Endothelial cell (in vitro differentiated cells): ENCODE results near the gene CAMK1D. TPM values are rescaled to one million over a fixed set of nuclear protein-coding genes. Genes with fewer than 3 reads are reported as not detected.

ENCODE experiments used
- DNase-seq: peaks from one replicate; pipeline ENCODE4 v3.0.0; 2021; ENCODE audit warnings: low spot score
- H3K27ac Mint-ChIP-seq: one replicate; pipeline ENCODE4 v1.8.0; 2021; ENCODE audit warnings: mixed read lengths, inconsistent platforms; ENCODE audit not compliant: unreplicated experiment
- H3K27me3 Mint-ChIP-seq: one replicate; pipeline ENCODE4 v1.8.0; 2021; ENCODE audit warnings: mild to moderate bottlenecking, moderate library complexity, mixed read lengths, inconsistent platforms; ENCODE audit not compliant: unreplicated experiment
- H3K36me3 Mint-ChIP-seq: one replicate; pipeline ENCODE4 v1.8.0; 2021; ENCODE audit warnings: mild to moderate bottlenecking, low read depth, mixed read lengths, inconsistent platforms; ENCODE audit not compliant: unreplicated experiment
- H3K4me1 Mint-ChIP-seq: one replicate; pipeline ENCODE4 v1.8.0; 2021; ENCODE audit warnings: mild to moderate bottlenecking, mixed read lengths, inconsistent platforms; ENCODE audit not compliant: unreplicated experiment
- H3K4me3 Mint-ChIP-seq: one replicate; pipeline ENCODE4 v1.8.0; 2021; ENCODE audit warnings: mild to moderate bottlenecking, mixed read lengths, inconsistent platforms; ENCODE audit not compliant: unreplicated experiment
- H3K9me3 Mint-ChIP-seq: one replicate; pipeline ENCODE4 v1.8.0; 2021; ENCODE audit warnings: mixed read lengths, inconsistent platforms; ENCODE audit not compliant: unreplicated experiment
- CTCF ChIP-seq: fragments of 200-600 bp; sonication (generic); IDR thresholded peaks from one replicate; pipeline ENCODE4 v1.5.0; 2021; ENCODE audit warnings: antibody characterized with exemption; ENCODE audit not compliant: unreplicated experiment
- total RNA-seq: library from RNA; stranded (reverse); fragmentation: NEBNext Ultra II Directional; extraction: Animal tissue kit (Norgen Biotek cat#: 25700); gene quantifications from one replicate; pipeline ENCODE4 v1.2.1, GENCODE V29; 2021; ENCODE audit not compliant: unreplicated experiment

The CAMK1D gene
- total RNA-seq, 1 donor from 2014 or later = 4.1 TPM

- TF ChIP-seq CTCF = no peak
- peaks cover 6% of the 10 kb centered on the region for H3K27me3 Mint-ChIP-seq
- no peaks in the 10 kb centered on the region for H3K9me3 Mint-ChIP-seq
- peaks cover 18% of the 10 kb centered on the region for H3K4me1 Mint-ChIP-seq
- H3K27ac Mint-ChIP-seq = no peak overlapping the region
- H3K4me3 Mint-ChIP-seq = no peak overlapping the region
- H3K36me3 Mint-ChIP-seq = no peaks in the 10 kb centered on the region
- DNase-seq = no peak
Observed at GRCh38 chr10:12822126-12822892, 473.0 kb downstream of the CAMK1D start.

- peaks cover 18% of the 10 kb centered on the region for H3K4me1 Mint-ChIP-seq
- no peak for DNase-seq
- H3K27ac Mint-ChIP-seq = no peak overlapping the region
- H3K36me3 Mint-ChIP-seq = no peaks in the 10 kb centered on the region
- no peak overlapping the region for H3K4me3 Mint-ChIP-seq
- no peaks in the 10 kb centered on the region for H3K9me3 Mint-ChIP-seq
- TF ChIP-seq CTCF = no peak
- H3K27me3 Mint-ChIP-seq = peaks cover 6% of the 10 kb centered on the region
Observed at GRCh38 chr10:12822893-12823170, 473.5 kb downstream of the CAMK1D start.

GRCh38 chr10:12823328-12823727 is 474.0 kb downstream of the CAMK1D start:
- Mint-ChIP-seq H3K4me1 (peaks cover 18% of the 10 kb centered on the region), H3K27ac (no peak overlapping the region), H3K27me3 (peaks cover 4% of the 10 kb centered on the region), H3K4me3 (no peak overlapping the region), H3K36me3 (no peaks in the 10 kb centered on the region), H3K9me3 (no peaks in the 10 kb centered on the region)
- no peak for DNase-seq
- no peak for TF ChIP-seq CTCF

- no peaks in the 10 kb centered on the region for H3K36me3 Mint-ChIP-seq
- peaks cover 9% of the 10 kb centered on the region for H3K4me1 Mint-ChIP-seq
- peaks cover 4% of the 10 kb centered on the region for H3K27me3 Mint-ChIP-seq
- H3K4me3 Mint-ChIP-seq = no peak overlapping the region
- no peaks in the 10 kb centered on the region for H3K9me3 Mint-ChIP-seq
- H3K27ac Mint-ChIP-seq = no peak overlapping the region
- no peak for TF ChIP-seq CTCF
- no peak for DNase-seq
Observed at GRCh38 chr10:12825260-12825849, 476.0 kb downstream of the CAMK1D start.

DNA sequence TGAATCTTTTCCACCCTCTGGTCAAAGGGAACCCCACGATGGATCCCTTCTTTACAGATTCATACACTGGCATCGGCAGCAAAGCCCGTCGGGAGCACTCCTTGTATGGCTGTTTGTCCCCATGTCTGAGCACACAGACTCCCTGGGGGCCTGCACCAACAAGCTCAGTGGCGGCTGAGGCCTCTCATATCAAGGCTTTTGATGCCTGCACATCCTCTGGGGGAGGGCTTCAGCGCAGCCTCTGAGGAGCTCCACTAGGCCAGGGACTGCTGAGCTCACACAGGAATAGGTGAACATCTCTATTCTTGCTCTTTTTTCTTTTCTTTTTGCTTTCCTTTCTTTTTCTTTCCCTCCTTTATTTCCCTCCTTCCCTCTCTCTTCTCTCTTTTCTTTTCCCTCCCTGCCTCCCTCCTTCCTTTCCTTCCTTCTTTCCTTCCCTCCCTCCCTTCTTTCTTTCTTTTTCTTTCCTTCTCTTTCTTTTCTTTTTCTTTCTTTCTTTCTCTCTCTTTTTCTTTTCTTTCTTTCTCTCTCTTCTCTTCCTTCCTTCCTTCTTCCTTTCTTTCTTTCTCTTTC is 477.5 kb downstream of the CAMK1D start:
- Mint-ChIP-seq H3K4me1 (peaks cover 9% of the 10 kb centered on the region), H3K27me3 (peaks cover 3% of the 10 kb centered on the region), H3K36me3 (no peaks in the 10 kb centered on the region), H3K9me3 (no peaks in the 10 kb centered on the region), H3K27ac (no peak overlapping the region), H3K4me3 (no peak overlapping the region)
- DNase-seq = no peak
- no peak for TF ChIP-seq CTCF
